GM10248 (cell line): ENCODE measurements around the gene SNRNP27.

ENCODE experiments used
- CTCF ChIA-PET: fragments of 300-600 bp; sonication (Branson Sonifier 250); formaldehyde crosslinking; extraction: SDS; loops from one replicate; lab custom pipeline; 2021; ENCODE audit warnings: antibody characterized with exemption; lab: Yijun Ruan, JAX
- POLR2A ChIA-PET: fragments of 350-650 bp; sonication (Branson Sonifier 250); formaldehyde crosslinking; extraction: SDS; loops from one replicate; lab custom pipeline; 2020; ENCODE audit warnings: antibody characterized with exemption; lab: Yijun Ruan, JAX
- DNase-seq: peaks from one replicate; pipeline ENCODE4 v3.0.0; 2012; ENCODE audit errors: extremely low spot score
- TF ChIP-seq, protein P1 (sequence below): IDR thresholded peaks from 2 replicates; pipeline ENCODE4 v1.5.1; 2012; ENCODE audit warnings: mild to moderate bottlenecking, low read depth; ENCODE audit errors: extremely low read depth, missing control alignments, control extremely low read depth

SNRNP27 gene

GRCh38 chr2:69932596-69932922 is 38.8 kb downstream of the SNRNP27 start:
- POLR2A ChIA-PET, result interaction anchor here (1.7 kb wide), 1 partner anchor 18 kb away, joined by 10 read pairs; the partner anchor contains the start of gene MXD1
- CTCF ChIA-PET, result interaction anchor here (1.1 to 1.5 kb wide), 4 partner anchors 12 to 208 kb away, joined by 3 to 4 read pairs (median 3); no protein-coding TSS in a partner anchor

GRCh38 chr2:69933254-69933828 is 39.6 kb downstream of the SNRNP27 start:
- ChIA-PET CTCF (interaction anchor here (0.8 to 2.1 kb wide), 5 partner anchors 13 to 368 kb away, joined by 3 to 11 read pairs (median 3); no protein-coding TSS in a partner anchor), POLR2A (interaction anchor here (1.7 kb wide), 1 partner anchor 19 kb away, joined by 10 read pairs; the partner anchor contains the start of gene MXD1)
- no peak for DNase-seq
- TF ChIP-seq, protein P1, sequence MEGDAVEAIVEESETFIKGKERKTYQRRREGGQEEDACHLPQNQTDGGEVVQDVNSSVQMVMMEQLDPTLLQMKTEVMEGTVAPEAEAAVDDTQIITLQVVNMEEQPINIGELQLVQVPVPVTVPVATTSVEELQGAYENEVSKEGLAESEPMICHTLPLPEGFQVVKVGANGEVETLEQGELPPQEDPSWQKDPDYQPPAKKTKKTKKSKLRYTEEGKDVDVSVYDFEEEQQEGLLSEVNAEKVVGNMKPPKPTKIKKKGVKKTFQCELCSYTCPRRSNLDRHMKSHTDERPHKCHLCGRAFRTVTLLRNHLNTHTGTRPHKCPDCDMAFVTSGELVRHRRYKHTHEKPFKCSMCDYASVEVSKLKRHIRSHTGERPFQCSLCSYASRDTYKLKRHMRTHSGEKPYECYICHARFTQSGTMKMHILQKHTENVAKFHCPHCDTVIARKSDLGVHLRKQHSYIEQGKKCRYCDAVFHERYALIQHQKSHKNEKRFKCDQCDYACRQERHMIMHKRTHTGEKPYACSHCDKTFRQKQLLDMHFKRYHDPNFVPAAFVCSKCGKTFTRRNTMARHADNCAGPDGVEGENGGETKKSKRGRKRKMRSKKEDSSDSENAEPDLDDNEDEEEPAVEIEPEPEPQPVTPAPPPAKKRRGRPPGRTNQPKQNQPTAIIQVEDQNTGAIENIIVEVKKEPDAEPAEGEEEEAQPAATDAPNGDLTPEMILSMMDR, result no peak

More at GRCh38 chr2:69932596-69932922, 38.8 kb downstream of the SNRNP27 start:
- no peak for DNase-seq
- TF ChIP-seq, protein P1, result no peak

GRCh38 chr2:69933839-69934613 is 40.3 kb downstream of the SNRNP27 start:
- POLR2A ChIA-PET, result interaction anchor here (1.7 kb wide), 1 partner anchor 20 kb away, joined by 10 read pairs; the partner anchor contains the start of gene MXD1

GRCh38 chr2:69934614-69934908 is 40.8 kb downstream of the SNRNP27 start:
- ChIA-PET CTCF (interaction anchor here (0.8 to 2.1 kb wide), 4 partner anchors 8 to 134 kb away, joined by 3 to 11 read pairs (median 3); no protein-coding TSS in a partner anchor), POLR2A (no interaction called here)
- no peak for DNase-seq
- TF ChIP-seq, protein P1, result no peak

More at GRCh38 chr2:69933839-69934613, 40.3 kb downstream of the SNRNP27 start:
- CTCF ChIA-PET, result interaction anchor here (0.8 to 2.1 kb wide), 6 partner anchors 9 to 369 kb away, joined by 3 to 11 read pairs (median 3); no protein-coding TSS in a partner anchor
- DNase-seq, result no peak
- TF ChIP-seq, protein P1, result no peak

GRCh38 chr2:69935011-69935410 is 41.3 kb downstream of the SNRNP27 start:
- ChIA-PET CTCF (interaction anchor here (1.3 to 2.1 kb wide), 2 partner anchors 10 to 11 kb away, joined by 3 to 11 read pairs; no protein-coding TSS in a partner anchor), POLR2A (no interaction called here)
- DNase-seq, result no peak
- TF ChIP-seq, protein P1, result no peak

DNA sequence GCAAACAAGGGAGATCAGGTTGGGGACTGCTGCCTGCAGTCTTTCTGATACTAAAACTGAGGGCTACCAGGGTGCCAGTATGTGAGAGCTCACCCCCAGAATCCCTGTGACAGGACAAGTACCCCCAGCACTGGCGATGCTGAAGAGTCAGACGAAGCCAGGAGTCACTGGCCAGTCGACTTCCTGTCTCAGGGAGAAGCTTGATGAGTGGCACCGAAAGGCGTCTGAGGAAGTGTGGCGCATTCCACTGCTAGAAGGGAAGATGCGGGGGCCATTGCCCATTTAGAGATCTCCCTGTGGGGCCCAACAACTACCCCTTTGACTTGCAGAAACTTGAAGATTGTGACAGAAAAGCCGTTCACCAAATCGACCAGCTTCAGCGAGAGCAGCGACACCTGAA is 43.1 kb downstream of the SNRNP27 start:
- DNase-seq, result no peak
- CTCF ChIA-PET, result interaction anchor here (1.6 to 1.7 kb wide), 2 partner anchors 25 to 29 kb away, joined by 4 to 5 read pairs; no protein-coding TSS in a partner anchor
- POLR2A ChIA-PET, result no interaction called here
- TF ChIP-seq, protein P1, result no peak
